Kidney epithelial cell (primary cell): ENCODE measurements around the gene GSE1. TPM values are rescaled to one million over a fixed set of nuclear protein-coding genes. Genes with fewer than 3 reads are reported as not detected.

Experiments
- DNase-seq: peaks from one replicate; pipeline ENCODE4 v3.0.0-alpha.2; 2010; ENCODE audit warnings: low read depth
- H3K27me3 ChIP-seq: 2 replicates; pipeline ENCODE4 v1.6.0; 2011; ENCODE audit warnings: low read length; ENCODE audit not compliant: control insufficient read depth, insufficient read depth
- H3K36me3 ChIP-seq: 2 replicates; pipeline ENCODE4 v1.5.1; 2011; ENCODE audit warnings: low read length; ENCODE audit not compliant: control insufficient read depth, insufficient read depth
- H3K4me3 ChIP-seq: 2 replicates; pipeline ENCODE4 v1.5.1; 2011; ENCODE audit warnings: low read depth, mild to moderate bottlenecking, control low read depth, low read length
- CTCF ChIP-seq: IDR thresholded peaks from 2 replicates; pipeline ENCODE4 v1.5.1; 2011; ENCODE audit warnings: mild to moderate bottlenecking, moderate library complexity, low read length, control low read depth, inconsistent platforms; ENCODE audit not compliant: insufficient read depth, poor library complexity, severe bottlenecking
- total RNA-seq: library from RNA; depleted of rRNA; stranded (reverse); fragments of >200 nt; gene quantifications from 2 replicates; pipeline ENCODE4 v1.2.3, GENCODE V29; 2015

Gene GSE1
- total RNA-seq, 1 donor from 2014 or later = 25.7 TPM

- no peak for TF ChIP-seq CTCF
- no peak for DNase-seq
- H3K36me3 ChIP-seq = no peaks in the 10 kb centered on the region
Measured at GRCh38 chr16:85715169-85716021, 102.3 kb downstream of the GSE1 start.

GRCh38 chr16:85716022-85716679 is 103.0 kb downstream of the GSE1 start:
- Histone ChIP-seq H3K36me3 (no peaks in the 10 kb centered on the region), H3K4me3 (no peak overlapping the region), H3K27me3 (peaks cover 5% of the 10 kb centered on the region)
- no peak for DNase-seq
- no peak for TF ChIP-seq CTCF

More at GRCh38 chr16:85715169-85716021, 102.3 kb downstream of the GSE1 start:
- Histone ChIP-seq H3K4me3 (no peak overlapping the region), H3K27me3 (peaks cover 10% of the 10 kb centered on the region)

- TF ChIP-seq CTCF = no peak
- no peak for DNase-seq
- Histone ChIP-seq H3K27me3 (peaks cover 5% of the 10 kb centered on the region), H3K4me3 (no peak overlapping the region), H3K36me3 (no peaks in the 10 kb centered on the region)
Measured at GRCh38 chr16:85716680-85717038, 103.5 kb downstream of the GSE1 start.

- no peak overlapping the region for H3K4me3 ChIP-seq
- H3K27me3 ChIP-seq = peaks cover 5% of the 10 kb centered on the region
- no peaks in the 10 kb centered on the region for H3K36me3 ChIP-seq
- peak; percentile 9 for DNase-seq
- TF ChIP-seq CTCF = peak; percentile 59
Measured at GRCh38 chr16:85717393-85718152, 104.5 kb downstream of the GSE1 start.

- no peak for DNase-seq
- Histone ChIP-seq H3K27me3 (peaks cover 5% of the 10 kb centered on the region), H3K36me3 (no peaks in the 10 kb centered on the region), H3K4me3 (no peak overlapping the region)
- TF ChIP-seq CTCF = no peak
Measured at GRCh38 chr16:85718153-85718477, 105.0 kb downstream of the GSE1 start.
